Esophagus muscularis mucosa (tissue), 4 donors: ENCODE measurements around the gene AURKA. TPM values are rescaled to one million over a fixed set of nuclear protein-coding genes. Genes with fewer than 3 reads are reported as not detected.

Experiments used
- DNase-seq: peaks from one replicate; pipeline ENCODE4 v3.0.0-alpha.2; 2017; ENCODE audit errors: extremely low spot score
- H3K27ac ChIP-seq, 4 donors: fragments of 200-600 bp; sonication (generic); replicated peaks in 1 of 4; 1 replicate in 3 of 4; 2 replicates in 1 of 4; pipeline ENCODE4 v1.5.1; 2016 to 2019; ENCODE audit warnings: mild to moderate bottlenecking in 1 of 4
- H3K27me3 ChIP-seq, 4 donors: fragments of 200-600 bp; sonication (generic); one replicate each; pipeline versions ENCODE4 v1.5.1 to v1.6.0; 2016 to 2019
- H3K36me3 ChIP-seq, 4 donors: fragments of 200-600 bp; sonication (generic); one replicate each; pipeline ENCODE4 v1.5.1; 2016 to 2019
- H3K4me1 ChIP-seq, 4 donors: fragments of 200-600 bp; sonication (generic); one replicate each; pipeline ENCODE4 v1.5.1; 2016 to 2019
- H3K4me3 ChIP-seq, 4 donors: fragments of 200-600 bp; sonication (generic); 1 replicate in 2 of 4; 2 replicates in 2 of 4; pipeline ENCODE4 v1.5.1; 2016 to 2019; ENCODE audit warnings: mild to moderate bottlenecking in 4 of 4, moderate library complexity in 1 of 4
- H3K9me3 ChIP-seq, 4 donors: fragments of 200-600 bp; sonication (generic); 1 replicate in 3 of 4; 2 replicates in 1 of 4; pipeline ENCODE4 v1.5.1; 2016 to 2019
- CTCF ChIP-seq, 3 experiments: fragments of 200-600 bp in 2 of 3; fragments of 450-650 bp in 1 of 3; sonication (generic) in 2 of 3; IDR thresholded peaks; one replicate each; pipeline ENCODE4 v1.5.1; 2017 to 2019; ENCODE audit warnings: antibody characterized with exemption in 3 of 3, mild to moderate bottlenecking in 2 of 3, moderate library complexity in 1 of 3
- EP300 ChIP-seq: sonication (generic); formaldehyde crosslinking; IDR thresholded peaks from one replicate; pipeline ENCODE4 v1.6.1; 2017; ENCODE audit warnings: antibody characterized with exemption
- POLR2A ChIP-seq: fragments of 450-650 bp; IDR thresholded peaks from one replicate; pipeline ENCODE4 v1.6.1; 2017; ENCODE audit warnings: antibody characterized with exemption, moderate library complexity, mild to moderate bottlenecking, low read depth
- POLR2AphosphoS5 ChIP-seq, 2 donors: sonication (generic); formaldehyde crosslinking; IDR thresholded peaks; one replicate each; pipeline ENCODE4 v1.6.1; 2017; ENCODE audit warnings: antibody characterized with exemption in 2 of 2
- WGBS: methylation state at CpG from one replicate; pipeline ENCODE4 v1.1.5; 2018; 5-methylcytosine and 5-hydroxymethylcytosine counted together
- intact Hi-C: fragments of 100-400 bp; cut with DNase I; formaldehyde crosslinking; loops from one replicate; pipeline ENCODE4 v1.15.1; 2023
- total RNA-seq, 4 donors: library from RNA; depleted of rRNA; stranded (reverse); fragments of >200 nt; gene quantifications; one replicate each; pipeline versions ENCODE4 v1.1.0 to v1.2.1, GENCODE V29; 2016

The AURKA gene
- total RNA-seq, 4 donors from 2014 or later = 0.66 to 2.1 (median 1.4) TPM

GRCh38 chr20:56418385-56418861 lies 26.4 kb upstream of the AURKA start:
- TF ChIP-seq CTCF (IDR thresholded peaks at IDR 0.05) (no peak), EP300 (no peak), POLR2A (no peak), POLR2AphosphoS5 (IDR thresholded peaks at IDR 0.05) (no peak)
- WGBS = 67% methylated on average over 11 of the region's 11 CpGs

GRCh38 chr20:56417911-56418310 lies 25.9 kb upstream of the AURKA start:
- WGBS = 90% methylated on average over 4 of the region's 4 CpGs
- H3K9me3 ChIP-seq = no peaks in the 10 kb centered on the region
- peak overlapping the region; percentile 25 to 54 (median 30) for H3K27ac ChIP-seq
- intact Hi-C loops = no loop called here
- no peak for DNase-seq
- H3K36me3 ChIP-seq = no peaks in the 10 kb centered on the region
- H3K4me1 ChIP-seq = peaks cover 0 to 11% (median 7%) of the 10 kb centered on the region in 4 donors
- TF ChIP-seq CTCF (IDR thresholded peaks at IDR 0.05) (no peak), EP300 (no peak), POLR2A (no peak), POLR2AphosphoS5 (IDR thresholded peaks at IDR 0.05) (no peak)
- no peaks in the 10 kb centered on the region for H3K27me3 ChIP-seq
- H3K4me3 ChIP-seq = no peak overlapping the region

More at GRCh38 chr20:56418385-56418861, 26.4 kb upstream of the AURKA start:
- Histone ChIP-seq H3K27ac (peak overlapping the region; percentile 25 to 54 (median 30)), H3K9me3 (no peaks in the 10 kb centered on the region), H3K27me3 (no peaks in the 10 kb centered on the region), H3K36me3 (no peaks in the 10 kb centered on the region), H3K4me3 (no peak overlapping the region), H3K4me1 (peaks cover 0 to 11% (median 7%) of the 10 kb centered on the region in 4 donors)
- intact Hi-C loops = no loop called here
- no peak for DNase-seq

- H3K9me3 ChIP-seq = no peaks in the 10 kb centered on the region
- peaks cover 4 to 10% (median 9%) of the 10 kb centered on the region in 4 donors for H3K4me1 ChIP-seq
- 85% methylated on average over 7 of the region's 7 CpGs for WGBS
- H3K27me3 ChIP-seq = no peaks in the 10 kb centered on the region
- H3K36me3 ChIP-seq = no peaks in the 10 kb centered on the region
- no peak overlapping the region for H3K27ac ChIP-seq
- H3K4me3 ChIP-seq = no peak overlapping the region
- intact Hi-C loops = no loop called here
- DNase-seq = no peak
- TF ChIP-seq EP300 (no peak), POLR2AphosphoS5 (IDR thresholded peaks at IDR 0.05) (no peak), CTCF (IDR thresholded peaks at IDR 0.05) (no peak), POLR2A (no peak)
These were observed 25.4 kb upstream of the AURKA start for GRCh38 chr20:56417402-56417801.

- intact Hi-C loops = no loop called here
- no peak for DNase-seq
- WGBS = 82% methylated on average over 12 of the region's 12 CpGs
These were observed 23.1 kb upstream of the AURKA start for GRCh38 chr20:56414842-56415765.

More at GRCh38 chr20:56414842-56415765, 23.1 kb upstream of the AURKA start:
- Histone ChIP-seq H3K36me3 (no peaks in the 10 kb centered on the region), H3K27ac (no peak overlapping the region), H3K9me3 (no peaks in the 10 kb centered on the region), H3K27me3 (no peaks in the 10 kb centered on the region), H3K4me1 (peaks cover 8 to 26% (median 17%) of the 10 kb centered on the region in 4 donors), H3K4me3 (peak overlapping the region in 2 of 4 donors; percentile 5 to 17)
- TF ChIP-seq POLR2A = no peak
- TF ChIP-seq POLR2AphosphoS5 (IDR thresholded peaks at IDR 0.05) = no peak
- no peak for TF ChIP-seq EP300
- no peak for TF ChIP-seq CTCF (IDR thresholded peaks at IDR 0.05)
